ENCODE measurements around the gene PTER.

PTER gene

DNA sequence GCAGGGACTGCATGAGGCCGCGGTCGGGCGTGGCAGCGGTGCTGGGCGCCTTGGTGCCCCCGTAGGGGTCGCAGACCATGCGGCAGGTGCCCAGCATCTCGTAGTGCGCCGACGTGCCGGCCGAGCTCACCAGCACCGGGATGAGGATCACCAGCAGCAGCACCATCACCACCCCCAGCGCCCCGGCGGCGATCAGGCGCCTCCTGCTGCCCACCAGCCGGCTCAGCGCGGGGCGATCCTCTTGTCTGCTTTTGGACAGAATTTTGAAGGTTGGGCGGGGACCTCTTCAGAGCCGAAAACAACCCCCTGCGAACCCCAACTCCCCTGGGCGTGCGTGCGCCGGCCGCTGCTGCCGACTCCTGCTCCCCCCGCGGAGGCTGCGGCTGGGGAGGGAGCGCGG, 84.1 kb downstream of the PTER start:
- no peak overlapping the region for H3K9ac ChIP-seq (ENCODE audit: low read length)
- H3K4me1 ChIP-seq (ENCODE audit: low read length), result no peaks in the 10 kb centered on the region
- no peaks in the 10 kb centered on the region for H3K36me3 ChIP-seq (replicated peaks; ENCODE audit: insufficient read depth, low read length)
- no peaks in the 10 kb centered on the region for H3K9me3 ChIP-seq (replicated peaks; ENCODE audit: insufficient read depth, low read length)
- no peak overlapping the region for H2AFZ ChIP-seq (ENCODE audit: low read length)
- no peak overlapping the region for H3K4me2 ChIP-seq (ENCODE audit: low read depth, low read length)
- H3K27me3 ChIP-seq (replicated peaks; ENCODE audit: insufficient read depth, low read length), result no peaks in the 10 kb centered on the region
- no peaks in the 10 kb centered on the region for H3F3A ChIP-seq (ENCODE audit: insufficient read depth, low read length)
- TF ChIP-seq EZH2 (optimal IDR thresholded peaks at IDR 0.05; ENCODE audit: low read depth, low read length) (no peak), EZH2phosphoT487 (IDR thresholded peaks at IDR 0.05; ENCODE audit: low read length) (no peak)
- TF ChIP-seq, protein P1, sequence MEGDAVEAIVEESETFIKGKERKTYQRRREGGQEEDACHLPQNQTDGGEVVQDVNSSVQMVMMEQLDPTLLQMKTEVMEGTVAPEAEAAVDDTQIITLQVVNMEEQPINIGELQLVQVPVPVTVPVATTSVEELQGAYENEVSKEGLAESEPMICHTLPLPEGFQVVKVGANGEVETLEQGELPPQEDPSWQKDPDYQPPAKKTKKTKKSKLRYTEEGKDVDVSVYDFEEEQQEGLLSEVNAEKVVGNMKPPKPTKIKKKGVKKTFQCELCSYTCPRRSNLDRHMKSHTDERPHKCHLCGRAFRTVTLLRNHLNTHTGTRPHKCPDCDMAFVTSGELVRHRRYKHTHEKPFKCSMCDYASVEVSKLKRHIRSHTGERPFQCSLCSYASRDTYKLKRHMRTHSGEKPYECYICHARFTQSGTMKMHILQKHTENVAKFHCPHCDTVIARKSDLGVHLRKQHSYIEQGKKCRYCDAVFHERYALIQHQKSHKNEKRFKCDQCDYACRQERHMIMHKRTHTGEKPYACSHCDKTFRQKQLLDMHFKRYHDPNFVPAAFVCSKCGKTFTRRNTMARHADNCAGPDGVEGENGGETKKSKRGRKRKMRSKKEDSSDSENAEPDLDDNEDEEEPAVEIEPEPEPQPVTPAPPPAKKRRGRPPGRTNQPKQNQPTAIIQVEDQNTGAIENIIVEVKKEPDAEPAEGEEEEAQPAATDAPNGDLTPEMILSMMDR (IDR thresholded peaks at IDR 0.05; ENCODE audit: low read length), result no peak
- no peak for DNase-seq
- H3K4me3 ChIP-seq (ENCODE audit: low read length), result no peak overlapping the region
- no peak overlapping the region for H3K27ac ChIP-seq (ENCODE audit: low read length)
- no peaks in the 10 kb centered on the region for H3K79me2 ChIP-seq (ENCODE audit: low read length)
- H3K9me2 ChIP-seq (replicated peaks; ENCODE audit: insufficient read depth, low read length), result no peaks in the 10 kb centered on the region
- no peaks in the 10 kb centered on the region for H4K20me1 ChIP-seq (ENCODE audit: insufficient read depth, low read length)

DNA sequence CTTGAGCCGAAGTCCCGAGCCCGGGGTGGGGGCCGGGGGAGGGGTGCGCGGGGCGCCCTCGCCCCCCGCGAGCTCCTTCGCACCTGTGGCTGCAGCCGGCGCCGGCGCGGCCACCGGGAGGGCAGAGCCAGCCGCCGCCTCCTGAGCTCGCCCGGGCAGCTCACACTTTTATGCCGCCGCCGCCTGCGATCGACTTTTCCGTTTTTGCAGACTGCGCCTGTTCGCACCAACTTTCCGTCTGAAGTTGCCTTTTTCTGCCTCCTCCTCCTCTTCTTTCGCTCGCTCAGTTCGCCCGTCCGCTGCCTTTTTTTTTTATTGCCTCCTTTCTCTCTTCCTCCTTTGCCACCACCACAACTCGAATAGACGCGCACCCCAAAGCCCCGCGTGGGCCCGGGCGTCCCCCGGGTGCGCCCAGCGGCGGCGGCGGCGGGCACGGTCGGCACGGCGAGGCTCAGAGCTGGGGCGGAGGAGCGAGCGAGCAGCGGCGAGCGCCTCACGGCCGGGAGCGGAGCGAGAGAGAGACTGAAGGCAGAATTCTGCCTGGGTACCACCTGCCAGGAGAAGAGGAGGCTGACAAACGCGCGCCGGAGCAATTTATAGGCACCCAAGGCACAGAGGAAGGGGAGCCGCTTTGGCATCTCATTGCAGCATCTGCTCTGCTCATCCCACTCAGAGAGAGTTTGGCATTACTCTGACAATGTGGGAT, 84.7 kb downstream of the PTER start, which contains the start of gene C1QL3:
TSS of gene C1QL3 (minus strand) at position 569 of the 706 bp plus-strand sequence. CDS start 814 bp downstream, outside the sequence.
- H3K4me2 ChIP-seq (ENCODE audit: low read depth, low read length), result no peak within 1 kb of the TSS
- no peak within 1 kb of the TSS for H3K4me3 ChIP-seq (ENCODE audit: low read length)
- no peak for DNase-seq
- no peak within 1 kb of the TSS for H3K27ac ChIP-seq (ENCODE audit: low read length)
- no peaks in the 10 kb centered on the region for H3F3A ChIP-seq (ENCODE audit: insufficient read depth, low read length)
- H3K9ac ChIP-seq (ENCODE audit: low read length), result no peak within 1 kb of the TSS
- H3K79me2 ChIP-seq (ENCODE audit: low read length), result no peaks in the 10 kb centered on the region
- no peaks in the 10 kb centered on the region for H3K27me3 ChIP-seq (replicated peaks; ENCODE audit: insufficient read depth, low read length)
- no peaks in the 10 kb centered on the region for H3K9me2 ChIP-seq (replicated peaks; ENCODE audit: insufficient read depth, low read length)
- H3K36me3 ChIP-seq (replicated peaks; ENCODE audit: insufficient read depth, low read length), result no peaks in the 10 kb centered on the region
- TF ChIP-seq, protein P1 (IDR thresholded peaks at IDR 0.05; ENCODE audit: low read length), result no peak
- no peak for TF ChIP-seq EZH2 (optimal IDR thresholded peaks at IDR 0.05; ENCODE audit: low read depth, low read length)
- TF ChIP-seq EZH2phosphoT487 (IDR thresholded peaks at IDR 0.05; ENCODE audit: low read length), result no peak
- H4K20me1 ChIP-seq (ENCODE audit: insufficient read depth, low read length), result no peaks in the 10 kb centered on the region
- H3K9me3 ChIP-seq (replicated peaks; ENCODE audit: insufficient read depth, low read length), result no peaks in the 10 kb centered on the region
- no peak within 1 kb of the TSS for H2AFZ ChIP-seq (ENCODE audit: low read length)
- H3K4me1 ChIP-seq (ENCODE audit: low read length), result no peaks in the 10 kb centered on the region

DNA sequence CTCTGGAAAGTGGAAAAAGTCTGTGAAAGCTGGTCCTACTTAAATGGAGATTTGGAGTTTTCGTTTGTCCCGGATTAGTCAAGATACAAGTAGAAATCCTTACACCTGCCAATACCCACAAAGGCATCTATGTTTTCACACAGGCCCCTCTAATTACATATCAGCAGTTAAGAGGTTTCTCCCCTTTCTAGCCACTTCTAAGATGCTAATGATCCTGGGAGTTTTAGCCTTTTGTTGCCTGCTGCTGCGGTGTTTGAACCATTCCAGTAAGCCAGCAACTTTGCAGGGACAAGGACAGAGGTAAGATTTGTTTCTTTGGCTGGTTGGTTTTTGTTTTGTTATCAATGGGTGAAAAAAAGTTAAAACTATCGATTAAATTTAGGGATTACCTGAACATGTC, 90.6 kb downstream of the PTER start:
- DNase-seq, result no peak
- no peaks in the 10 kb centered on the region for H3K4me1 ChIP-seq (ENCODE audit: low read length)
- H3K9me2 ChIP-seq (replicated peaks; ENCODE audit: insufficient read depth, low read length), result no peaks in the 10 kb centered on the region
- no peaks in the 10 kb centered on the region for H3K9me3 ChIP-seq (replicated peaks; ENCODE audit: insufficient read depth, low read length)
- no peaks in the 10 kb centered on the region for H4K20me1 ChIP-seq (ENCODE audit: insufficient read depth, low read length)
- no peak overlapping the region for H2AFZ ChIP-seq (ENCODE audit: low read length)
- H3K79me2 ChIP-seq (ENCODE audit: low read length), result no peaks in the 10 kb centered on the region
- H3K4me3 ChIP-seq (ENCODE audit: low read length), result no peak overlapping the region
- no peak overlapping the region for H3K4me2 ChIP-seq (ENCODE audit: low read depth, low read length)
- H3K36me3 ChIP-seq (replicated peaks; ENCODE audit: insufficient read depth, low read length), result no peaks in the 10 kb centered on the region
- no peak for TF ChIP-seq EZH2phosphoT487 (IDR thresholded peaks at IDR 0.05; ENCODE audit: low read length)
- TF ChIP-seq, protein P1 (IDR thresholded peaks at IDR 0.05; ENCODE audit: low read length), result no peak
- no peak for TF ChIP-seq EZH2 (optimal IDR thresholded peaks at IDR 0.05; ENCODE audit: low read depth, low read length)
- no peaks in the 10 kb centered on the region for H3F3A ChIP-seq (ENCODE audit: insufficient read depth, low read length)
- H3K27me3 ChIP-seq (replicated peaks; ENCODE audit: insufficient read depth, low read length), result no peaks in the 10 kb centered on the region
- no peak overlapping the region for H3K27ac ChIP-seq (ENCODE audit: low read length)
- no peak overlapping the region for H3K9ac ChIP-seq (ENCODE audit: low read length)
